SU-DHL-6 (cell line): Measurements from ENCODE around the gene RNASEH2C.
"Not testable (repeated sequence)": the region's sequence is repeated elsewhere in the genome, so short reads cannot be mapped to it uniquely, and the experiment has no call there.

ENCODE experiments used
- H2AFZ ChIP-seq: fragments of 200-600 bp; sonication (generic); 2 replicates; pipeline ENCODE4 v1.6.1; 2014; ENCODE audit warnings: low read depth, mild to moderate bottlenecking, moderate library complexity, mixed read lengths, antibody characterized with exemption, low read length; ENCODE audit not compliant: severe bottlenecking
- H3F3A ChIP-seq: fragments of 200-600 bp; shearing (Covaris generic); 2 replicates; pipeline ENCODE4 v1.6.0; 2016; ENCODE audit warnings: antibody characterized with exemption, mild to moderate bottlenecking; ENCODE audit not compliant: insufficient read depth
- H3K27ac ChIP-seq: fragments of 200-600 bp; sonication (generic); 2 replicates; pipeline ENCODE4 v1.5.1; 2016; ENCODE audit warnings: low read depth, mild to moderate bottlenecking, low read length, moderate library complexity, mixed read lengths
- H3K27me3 ChIP-seq: fragments of 200-600 bp; sonication (generic), shearing (Covaris generic); 2 replicates; pipeline ENCODE4 v1.6.0; 2014; ENCODE audit warnings: mild to moderate bottlenecking, low read length
- H3K36me3 ChIP-seq: fragments of 200-600 bp; sonication (generic); 2 replicates; pipeline ENCODE4 v1.6.1; 2014; ENCODE audit warnings: mild to moderate bottlenecking, low read length, mixed read lengths
- H3K4me2 ChIP-seq: fragments of 300-600, 200-600 bp; shearing (Covaris generic), sonication (generic); 2 replicates; pipeline ENCODE4 v1.6.0; 2014; ENCODE audit warnings: low read length, low read depth, mild to moderate bottlenecking; ENCODE audit not compliant: poor library complexity, severe bottlenecking
- H3K4me3 ChIP-seq: fragments of 200-600 bp; sonication (generic); 2 replicates; pipeline ENCODE4 v1.5.1; 2014; ENCODE audit warnings: antibody characterized with exemption, low read length, mild to moderate bottlenecking, mixed read lengths; ENCODE audit not compliant: insufficient read depth, poor library complexity, severe bottlenecking
- H3K79me2 ChIP-seq: fragments of 200-600 bp; sonication (generic); 2 replicates; pipeline ENCODE4 v1.6.1; 2014; ENCODE audit warnings: mild to moderate bottlenecking, low read length, moderate library complexity; ENCODE audit not compliant: insufficient read depth
- H3K9ac ChIP-seq: fragments of 200-600 bp; sonication (generic); 2 replicates; pipeline ENCODE4 v1.7.0; 2014; ENCODE audit warnings: mild to moderate bottlenecking, low read length
- H3K9me2 ChIP-seq: fragments of 200-600 bp; sonication (generic); replicated peaks from 2 replicates; pipeline ENCODE4 v1.6.1; 2014; ENCODE audit warnings: low read length; ENCODE audit not compliant: insufficient read depth
- H3K9me3 ChIP-seq: fragments of 200-600 bp; sonication (generic); 2 replicates; pipeline ENCODE4 v1.6.1; 2014; ENCODE audit warnings: low read length, mixed read lengths; ENCODE audit not compliant: insufficient read depth
- H4K20me1 ChIP-seq: fragments of 200-600 bp; sonication (generic); 2 replicates; pipeline ENCODE4 v1.6.1; 2014; ENCODE audit warnings: low read depth, mild to moderate bottlenecking, antibody characterized with exemption, low read length, moderate library complexity, mixed read lengths
- EZH2phosphoT487 ChIP-seq: fragments of 200-600 bp; sonication (generic), shearing (Covaris generic); conservative IDR thresholded peaks from 2 replicates; pipeline ENCODE4 v1.6.1; 2018; ENCODE audit warnings: mild to moderate bottlenecking, antibody characterized with exemption, low read length, moderate library complexity, mixed read lengths
- TF ChIP-seq, protein P1 (sequence below): fragments of 200-600 bp; sonication (generic); IDR thresholded peaks from one replicate; pipeline ENCODE4 v1.5.1; 2017; ENCODE audit warnings: antibody characterized with exemption, mild to moderate bottlenecking, low read length, moderate library complexity; ENCODE audit not compliant: insufficient read depth, poor library complexity, severe bottlenecking

RNASEH2C gene

DNA sequence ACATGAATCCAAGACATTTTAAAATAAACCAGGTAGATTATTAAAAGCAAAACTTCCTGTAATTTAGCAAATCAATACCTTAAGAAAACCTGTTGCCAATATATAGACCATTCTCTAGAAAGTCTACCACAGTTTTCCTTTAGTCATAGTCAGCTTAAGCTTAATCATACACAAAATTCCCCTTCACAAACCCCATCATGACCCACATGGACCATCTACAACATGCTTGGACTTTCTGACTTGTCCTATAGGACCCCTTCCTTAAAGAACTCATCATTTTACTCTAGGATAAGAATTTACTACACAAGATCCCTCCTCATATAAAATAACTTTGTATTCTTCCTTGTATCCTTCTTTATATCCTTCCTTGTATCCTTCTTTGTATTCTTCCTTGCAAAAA lies 16.2 kb upstream of the RNASEH2C start:
- Histone ChIP-seq H2AFZ (no peak overlapping the region), H3K27me3 (no peaks in the 10 kb centered on the region), H3F3A (no peaks in the 10 kb centered on the region), H3K4me2 (no peak overlapping the region), H4K20me1 (no peaks in the 10 kb centered on the region), H3K9ac (no peak overlapping the region), H3K36me3 (no peaks in the 10 kb centered on the region), H3K4me3 (no peak overlapping the region), H3K27ac (no peak overlapping the region), H3K9me2 (no peaks in the 10 kb centered on the region), H3K79me2 (no peaks in the 10 kb centered on the region), H3K9me3 (peaks cover 14% of the 10 kb centered on the region)
- TF ChIP-seq EZH2phosphoT487: no peak
- TF ChIP-seq, protein P1, sequence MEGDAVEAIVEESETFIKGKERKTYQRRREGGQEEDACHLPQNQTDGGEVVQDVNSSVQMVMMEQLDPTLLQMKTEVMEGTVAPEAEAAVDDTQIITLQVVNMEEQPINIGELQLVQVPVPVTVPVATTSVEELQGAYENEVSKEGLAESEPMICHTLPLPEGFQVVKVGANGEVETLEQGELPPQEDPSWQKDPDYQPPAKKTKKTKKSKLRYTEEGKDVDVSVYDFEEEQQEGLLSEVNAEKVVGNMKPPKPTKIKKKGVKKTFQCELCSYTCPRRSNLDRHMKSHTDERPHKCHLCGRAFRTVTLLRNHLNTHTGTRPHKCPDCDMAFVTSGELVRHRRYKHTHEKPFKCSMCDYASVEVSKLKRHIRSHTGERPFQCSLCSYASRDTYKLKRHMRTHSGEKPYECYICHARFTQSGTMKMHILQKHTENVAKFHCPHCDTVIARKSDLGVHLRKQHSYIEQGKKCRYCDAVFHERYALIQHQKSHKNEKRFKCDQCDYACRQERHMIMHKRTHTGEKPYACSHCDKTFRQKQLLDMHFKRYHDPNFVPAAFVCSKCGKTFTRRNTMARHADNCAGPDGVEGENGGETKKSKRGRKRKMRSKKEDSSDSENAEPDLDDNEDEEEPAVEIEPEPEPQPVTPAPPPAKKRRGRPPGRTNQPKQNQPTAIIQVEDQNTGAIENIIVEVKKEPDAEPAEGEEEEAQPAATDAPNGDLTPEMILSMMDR: no peak

DNA sequence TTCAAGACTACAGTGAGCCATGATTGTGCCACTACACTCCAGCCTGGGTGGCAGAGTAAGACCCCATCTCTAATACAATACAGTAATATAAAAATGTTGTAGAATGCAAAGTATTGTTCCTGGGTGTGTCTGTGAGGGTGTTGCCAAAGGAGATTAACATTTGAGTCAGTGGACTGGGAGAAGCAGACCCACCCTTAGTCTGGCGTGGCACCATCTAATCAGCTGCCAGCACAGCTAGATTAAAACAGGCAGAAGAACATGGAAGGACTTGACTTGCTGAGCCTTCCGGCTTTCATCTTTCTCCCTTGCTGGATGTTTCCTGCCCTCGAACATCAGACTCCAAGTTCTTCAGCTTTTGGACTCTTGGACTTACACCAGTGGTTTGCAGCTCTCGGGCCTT lies 14.5 kb upstream of the RNASEH2C start:
- not testable (repeated sequence) for H3K27me3 ChIP-seq, H3K36me3 ChIP-seq, H3K9ac ChIP-seq, H3K4me3 ChIP-seq, H4K20me1 ChIP-seq, H3F3A ChIP-seq, H3K79me2 ChIP-seq, H3K27ac ChIP-seq, H3K9me2 ChIP-seq, H3K4me2 ChIP-seq, H2AFZ ChIP-seq
- H3K9me3 ChIP-seq: peaks cover 14% of the 10 kb centered on the region

DNA sequence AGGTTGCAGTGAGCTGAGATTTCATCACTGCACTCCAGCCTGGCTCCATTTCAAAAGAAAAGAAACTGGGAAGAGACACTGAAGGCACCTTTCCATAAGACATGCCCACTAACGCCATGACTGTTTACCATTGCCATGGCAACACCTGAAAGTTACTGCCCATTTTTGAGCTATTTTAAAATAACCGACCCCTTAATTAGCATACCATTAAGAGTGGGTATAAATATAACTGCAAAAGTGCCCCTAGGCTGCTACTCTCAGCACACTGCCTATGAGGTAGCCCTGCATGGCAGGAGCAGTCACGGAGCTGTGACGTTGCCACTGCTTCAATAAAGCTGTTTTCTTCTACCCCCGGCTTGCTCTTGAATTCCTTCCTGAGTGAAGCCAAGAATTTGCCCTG lies 9.9 kb upstream of the RNASEH2C start:
- no peak overlapping the region for H3K9ac ChIP-seq
- no peak overlapping the region for H2AFZ ChIP-seq
- no peaks in the 10 kb centered on the region for H3K9me2 ChIP-seq
- no peaks in the 10 kb centered on the region for H4K20me1 ChIP-seq
- no peaks in the 10 kb centered on the region for H3K79me2 ChIP-seq
- no peaks in the 10 kb centered on the region for H3K27me3 ChIP-seq
- no peaks in the 10 kb centered on the region for H3F3A ChIP-seq
- H3K4me2 ChIP-seq: no peak overlapping the region
- H3K4me3 ChIP-seq: no peak overlapping the region
- H3K9me3 ChIP-seq: no peaks in the 10 kb centered on the region
- H3K27ac ChIP-seq: no peak overlapping the region
- TF ChIP-seq, protein P1: no peak
- no peak for TF ChIP-seq EZH2phosphoT487
- no peaks in the 10 kb centered on the region for H3K36me3 ChIP-seq

DNA sequence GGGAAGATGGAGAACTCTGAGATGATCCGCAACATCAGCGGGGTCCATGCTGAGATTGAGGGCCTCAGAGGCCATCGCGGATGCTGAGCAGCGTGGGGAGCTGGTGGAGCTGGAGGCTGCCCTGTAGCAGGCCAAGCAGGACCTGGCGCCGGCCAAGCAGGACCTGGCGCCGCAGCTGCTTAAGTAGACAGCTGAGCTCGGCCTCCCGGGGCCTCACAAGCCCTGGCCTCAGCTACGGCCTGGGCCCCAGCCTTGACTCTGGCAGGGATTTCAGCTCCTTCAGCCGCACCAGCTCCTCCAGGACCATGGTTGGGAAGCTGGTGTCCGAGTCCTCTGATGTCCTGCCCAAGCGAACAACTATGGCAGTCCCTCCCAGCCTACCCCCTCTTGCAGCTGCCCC lies 7.3 kb upstream of the RNASEH2C start:
- no peak overlapping the region for H3K4me2 ChIP-seq
- H3K9me2 ChIP-seq: no peaks in the 10 kb centered on the region
- no peak overlapping the region for H3K9ac ChIP-seq
- no peak overlapping the region for H3K27ac ChIP-seq
- H3K9me3 ChIP-seq: no peaks in the 10 kb centered on the region
- H3K27me3 ChIP-seq: no peaks in the 10 kb centered on the region
- H2AFZ ChIP-seq: no peak overlapping the region
- no peaks in the 10 kb centered on the region for H3K36me3 ChIP-seq
- no peak overlapping the region for H3K4me3 ChIP-seq
- no peaks in the 10 kb centered on the region for H3F3A ChIP-seq
- no peaks in the 10 kb centered on the region for H3K79me2 ChIP-seq
- no peak for TF ChIP-seq EZH2phosphoT487
- TF ChIP-seq, protein P1: no peak
- H4K20me1 ChIP-seq: no peaks in the 10 kb centered on the region
